ENCODE results near the gene LCAT. TPM values are rescaled to one million over a fixed set of nuclear protein-coding genes. Genes with fewer than 3 reads are reported as not detected.

LCAT gene
- total and polyA plus RNA-seq, 4 donors, result 45.7 to 201 (median 113) TPM

- H3K9me3 ChIP-seq (ENCODE audit: control insufficient read depth in 4 of 4, low read length in 3 of 4), result no peaks in the 10 kb centered on the region
- H3K36me3 ChIP-seq (ENCODE audit: control insufficient read depth in 4 of 4, insufficient read depth in 3 of 4, low read depth in 1 of 4, low read length in 3 of 4), result peaks cover 3 to 35% (median 11%) of the 10 kb centered on the region in 4 donors
- TF ChIP-seq RAD21 (IDR thresholded peaks at IDR 0.05) (no peak), REST (IDR thresholded peaks at IDR 0.05) (no peak), HNF4A (conservative IDR thresholded peaks at IDR 0.05) (no peak), JUND (IDR thresholded peaks at IDR 0.05) (no peak), MAX (IDR thresholded peaks at IDR 0.05) (no peak), NR2F2 (IDR thresholded peaks at IDR 0.05) (no peak), CTCF (IDR thresholded peaks at IDR 0.05; ENCODE audit: low read depth, low read length, missing input control) (no peak), RXRA (IDR thresholded peaks at IDR 0.05) (no peak)
- peaks cover 0 to 15% (median 11%) of the 10 kb centered on the region in 4 donors for H3K4me1 ChIP-seq (ENCODE audit: control insufficient read depth in 4 of 4, insufficient read depth in 4 of 4, low read length in 3 of 4)
- 93% methylated on average over 15 of the region's 15 CpGs for WGBS
- no peak within 1 kb of the TSS for H3K9ac ChIP-seq (ENCODE audit: low read depth in 1 of 2, low read length in 2 of 2)
- H3K27me3 ChIP-seq (ENCODE audit: control insufficient read depth in 4 of 4, insufficient read depth in 4 of 4, low read length in 3 of 4), result no peaks in the 10 kb centered on the region
- H3K27ac ChIP-seq (ENCODE audit: low read depth in 1 of 2, low read length in 2 of 2), result no peak within 1 kb of the TSS
- H3K4me3 ChIP-seq (ENCODE audit: low read depth in 1 of 3, low read length in 3 of 3), result no peak within 1 kb of the TSS
- DNase-seq (ENCODE audit: low spot score), result no peak
Measured at GRCh38 chr16:67931712-67932461, 12.0 kb downstream of the LCAT start, which contains the start of gene CTRL. Gene CTRL (minus strand): TSS chr16:67931862. CDS start chr16:67931852, 10 bp downstream.

- H3K27me3 ChIP-seq (ENCODE audit: control insufficient read depth in 4 of 4, insufficient read depth in 4 of 4, low read length in 3 of 4), result no peaks in the 10 kb centered on the region
- DNase-seq (ENCODE audit: low spot score), result no peak
- H3K9ac ChIP-seq (ENCODE audit: low read depth in 1 of 2, low read length in 2 of 2), result no peak overlapping the region
- H3K27ac ChIP-seq (ENCODE audit: low read depth in 1 of 2, low read length in 2 of 2), result no peak overlapping the region
- WGBS, result 97% methylated on average over 17 of the region's 17 CpGs
- peaks cover 3 to 35% (median 11%) of the 10 kb centered on the region in 4 donors for H3K36me3 ChIP-seq (ENCODE audit: control insufficient read depth in 4 of 4, insufficient read depth in 3 of 4, low read depth in 1 of 4, low read length in 3 of 4)
- H3K4me1 ChIP-seq (ENCODE audit: control insufficient read depth in 4 of 4, insufficient read depth in 4 of 4, low read length in 3 of 4), result peaks cover 0 to 13% (median 9%) of the 10 kb centered on the region in 4 donors
- no peaks in the 10 kb centered on the region for H3K9me3 ChIP-seq (ENCODE audit: control insufficient read depth in 4 of 4, low read length in 3 of 4)
- TF ChIP-seq ATF3 (IDR thresholded peaks at IDR 0.05) (no peak), YY1 (IDR thresholded peaks at IDR 0.05) (no peak), HNF4G (IDR thresholded peaks at IDR 0.05) (no peak), JUND (IDR thresholded peaks at IDR 0.05) (no peak), CTCF (IDR thresholded peaks at IDR 0.05; ENCODE audit: low read depth, low read length, missing input control) (no peak), REST (IDR thresholded peaks at IDR 0.05) (no peak), HNF4A (conservative IDR thresholded peaks at IDR 0.05) (no peak), MAX (IDR thresholded peaks at IDR 0.05) (no peak), RXRA (IDR thresholded peaks at IDR 0.05) (no peak)
- H3K4me3 ChIP-seq (ENCODE audit: low read depth in 1 of 3, low read length in 3 of 3), result no peak overlapping the region
Measured at GRCh38 chr16:67930678-67931211, 13.2 kb downstream of the LCAT start.

All from liver (tissue), 9 donors.